NCI-H1930 (cell line): ENCODE data around the gene PDGFD.

Source experiments
- DNase-seq, 2 experiments: peaks; one replicate each; lab custom pipeline; 2025; lab: John Stamatoyannopoulos, UW

Gene PDGFD

GRCh38 chr11:104000798-104001197 lies 163.1 kb downstream of the PDGFD start:
- no peak for DNase-seq

GRCh38 chr11:103998826-103999508 lies 165.0 kb downstream of the PDGFD start:
- no peak for DNase-seq

DNA sequence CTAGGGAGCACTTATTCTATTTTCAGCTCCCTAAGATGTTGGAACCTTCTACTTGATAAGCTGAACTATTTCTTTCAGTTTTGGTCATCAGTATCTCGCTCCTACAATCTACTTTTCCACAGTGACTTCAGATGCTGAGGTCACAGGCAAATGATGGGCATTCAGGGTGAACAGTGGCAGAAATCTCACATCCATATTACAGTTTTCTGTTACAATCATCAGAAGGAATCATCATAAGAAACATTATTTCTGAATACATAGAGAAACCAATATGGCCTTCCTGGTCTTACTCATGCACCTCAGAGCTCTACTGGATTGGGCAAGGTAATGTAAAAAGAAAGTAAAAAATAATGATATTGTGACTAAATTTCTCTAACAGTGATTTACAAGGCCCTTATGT lies 166.9 kb downstream of the PDGFD start:
- DNase-seq = no peak

- no peak for DNase-seq
Observed at GRCh38 chr11:103995896-103996295, 168.1 kb downstream of the PDGFD start.

DNA sequence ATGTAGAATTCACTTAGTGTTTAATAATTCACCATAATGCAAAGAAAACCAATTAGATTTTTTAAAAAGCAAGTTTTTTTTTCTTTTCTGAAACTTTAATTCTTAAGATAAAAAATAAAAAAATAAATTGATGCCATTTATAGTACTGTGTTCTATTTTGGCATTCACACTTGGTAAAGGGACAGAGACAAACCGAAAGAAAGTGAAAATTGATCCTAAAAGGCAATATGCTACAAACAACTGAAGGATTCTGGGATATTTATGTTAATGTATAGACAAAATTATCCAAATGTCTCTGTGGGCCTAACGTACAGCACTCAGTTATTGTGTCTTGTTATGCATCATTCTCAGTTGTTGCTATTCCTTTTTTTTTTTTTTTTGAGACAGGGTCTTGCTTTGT lies 169.4 kb downstream of the PDGFD start:
- DNase-seq = no peak

DNA sequence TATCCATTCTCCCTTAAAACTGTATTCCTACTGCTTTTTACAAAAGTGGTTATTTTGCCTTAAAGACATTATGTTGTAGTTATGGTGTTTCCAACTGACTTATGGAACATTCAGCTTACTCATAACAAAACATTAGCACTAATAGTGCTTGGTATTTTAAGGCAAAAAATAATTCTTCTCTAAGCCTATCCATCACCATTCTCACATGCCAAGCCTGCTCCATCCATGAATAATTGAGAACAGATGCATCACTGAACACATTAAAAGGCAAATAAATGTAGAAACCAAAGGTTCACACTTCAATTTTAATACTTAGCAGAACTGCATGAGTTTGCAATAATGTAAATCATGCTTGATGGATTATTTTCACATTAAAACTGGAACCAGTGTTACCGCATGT lies 169.9 kb downstream of the PDGFD start:
- DNase-seq = no peak

DNA sequence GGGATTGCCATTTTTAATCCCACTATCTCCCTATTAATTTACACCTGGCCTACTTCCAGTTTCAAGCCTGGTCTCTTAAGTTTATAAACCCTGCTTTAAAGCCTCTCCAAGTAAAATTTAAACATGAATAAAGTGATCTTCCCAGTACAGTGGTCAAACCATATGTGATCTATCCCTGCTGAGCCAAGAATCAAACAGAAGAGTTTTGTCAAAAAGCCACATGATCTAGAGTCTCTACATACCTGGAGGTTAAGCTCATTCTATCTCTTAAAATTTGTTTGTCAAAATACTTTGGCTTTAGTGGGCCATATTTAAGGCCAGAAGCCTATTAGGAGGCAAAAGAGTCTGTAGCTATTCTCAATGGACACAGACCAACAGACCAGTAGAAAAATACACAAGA lies 170.4 kb downstream of the PDGFD start:
- no peak for DNase-seq

DNA sequence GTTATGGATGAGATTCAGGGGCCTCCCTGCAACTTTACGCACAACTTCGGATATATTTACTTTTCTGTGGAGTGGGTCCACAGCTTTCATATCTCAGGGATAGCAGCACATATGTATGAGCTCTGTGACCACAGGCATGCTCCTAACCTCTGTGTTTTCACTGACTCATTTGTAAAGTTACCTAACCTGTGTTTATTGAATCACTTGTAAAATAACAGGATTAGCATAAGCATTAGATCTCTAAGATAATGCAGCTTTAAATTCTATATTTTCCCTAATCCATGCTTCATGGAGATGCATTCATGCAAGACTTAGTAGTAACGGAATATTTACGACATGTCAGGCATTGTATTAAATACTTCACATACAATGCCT lies 175.4 kb downstream of the PDGFD start:
- DNase-seq = no peak

GRCh38 chr11:103987629-103988594 lies 176.0 kb downstream of the PDGFD start:
- no peak for DNase-seq

- DNase-seq = no peak
Observed at GRCh38 chr11:103985041-103985440, 178.9 kb downstream of the PDGFD start.

DNA sequence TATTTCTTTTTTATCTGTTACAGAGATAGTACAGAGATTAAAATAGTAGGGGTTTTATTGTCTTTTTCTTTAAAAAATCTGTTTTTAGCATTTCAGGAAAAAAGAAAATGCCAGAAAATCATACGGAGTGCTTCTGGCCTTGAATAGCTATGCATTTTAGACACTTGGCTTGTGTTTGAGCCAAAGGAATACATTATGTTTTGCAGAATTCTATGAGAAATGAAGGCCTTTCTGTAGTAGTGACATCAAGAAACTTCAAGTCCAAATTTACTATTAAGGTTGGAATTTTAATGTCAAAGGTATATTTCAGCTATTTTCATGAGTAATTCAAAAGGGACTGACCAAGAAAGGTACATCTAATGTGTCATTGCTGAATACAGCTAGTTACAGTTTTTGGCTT lies 183.8 kb downstream of the PDGFD start:
- DNase-seq = no peak

DNA sequence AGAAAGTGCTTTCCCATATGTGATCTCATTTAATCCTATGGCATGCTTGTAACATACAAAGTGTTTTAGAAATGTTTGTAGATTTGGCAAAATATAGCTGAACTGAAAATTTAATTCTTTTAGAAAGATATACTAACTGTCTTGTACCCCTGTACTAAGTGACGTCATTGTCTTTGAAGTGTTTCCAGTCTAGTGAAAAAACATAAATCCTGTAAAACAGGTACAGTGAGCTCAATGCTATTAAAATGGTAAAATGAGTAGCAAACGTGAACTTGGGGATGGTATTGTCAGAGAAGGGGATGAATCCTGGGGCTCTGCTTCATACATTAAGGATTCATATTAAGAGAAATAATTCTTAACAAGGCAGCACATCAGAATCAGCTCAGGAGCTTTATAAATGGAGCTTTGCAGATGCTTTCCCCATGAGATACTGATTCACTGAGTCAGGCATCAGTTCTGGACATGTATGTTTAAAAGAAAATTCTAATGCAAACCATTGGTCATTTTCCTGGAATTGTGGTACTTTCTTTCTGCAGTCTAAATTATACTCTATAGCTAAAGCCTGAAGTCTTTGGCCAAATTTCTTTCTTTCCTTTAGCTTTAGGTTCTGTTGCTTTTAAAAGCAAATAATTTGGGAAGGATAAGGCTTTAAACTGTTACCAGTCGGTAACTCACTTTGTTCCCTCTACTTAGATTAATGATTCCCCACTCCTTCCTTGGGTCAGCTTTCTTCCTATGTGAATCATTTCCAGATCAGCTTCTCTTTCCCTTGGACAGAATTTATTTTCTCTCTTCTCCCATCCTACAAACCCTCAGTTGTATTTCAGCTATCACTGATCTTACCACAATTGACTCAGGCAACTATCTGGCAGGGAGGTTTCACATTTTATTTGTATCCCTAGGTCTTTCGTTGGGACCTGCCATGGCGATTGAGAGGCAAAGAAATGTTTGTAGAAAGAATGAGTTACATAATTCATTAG lies 185.0 kb downstream of the PDGFD start:
- DNase-seq = no peak

DNA sequence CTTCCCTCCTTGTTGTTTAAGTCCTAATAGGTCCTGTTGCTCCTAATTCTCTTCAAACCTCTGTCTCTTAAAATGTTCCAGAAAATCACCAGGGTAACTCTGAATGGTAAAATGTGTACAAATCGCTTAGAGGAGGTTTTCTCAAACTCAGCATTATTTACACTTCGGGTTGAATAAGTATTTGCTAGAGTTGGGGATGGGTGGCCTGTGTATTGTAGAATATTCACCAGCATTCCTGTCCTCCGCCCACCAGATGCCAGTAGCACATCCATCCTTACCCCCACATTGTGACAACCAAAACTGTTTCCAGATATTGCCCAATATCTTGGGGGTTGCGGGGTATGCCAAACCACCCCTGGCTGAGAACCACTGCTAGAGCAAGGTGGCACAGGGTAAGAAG lies 191.9 kb downstream of the PDGFD start:
- DNase-seq = no peak

- DNase-seq = no peak
Observed at GRCh38 chr11:103970701-103971249, 193.2 kb downstream of the PDGFD start.

DNA sequence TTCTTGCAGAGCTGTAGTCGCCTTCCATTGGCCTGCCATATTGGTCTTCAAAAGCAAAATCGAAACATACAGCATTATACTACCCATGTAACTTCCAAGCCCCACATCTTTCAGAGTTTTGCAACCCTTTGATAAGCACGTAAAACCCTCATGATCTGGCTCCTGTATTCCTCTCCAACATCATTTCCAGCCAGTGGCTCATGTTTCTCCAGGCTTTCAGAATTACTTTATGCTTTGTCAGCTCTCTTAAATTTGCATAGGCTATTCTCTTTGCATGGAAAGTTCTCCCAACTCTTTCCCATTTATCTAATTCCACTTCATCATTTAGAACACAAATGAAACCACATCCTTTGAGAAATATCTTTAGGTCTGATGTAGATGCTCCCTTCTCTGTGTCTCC lies 195.3 kb downstream of the PDGFD start:
- DNase-seq = no peak

GRCh38 chr11:103967985-103968384 lies 196.0 kb downstream of the PDGFD start:
- no peak for DNase-seq

DNA sequence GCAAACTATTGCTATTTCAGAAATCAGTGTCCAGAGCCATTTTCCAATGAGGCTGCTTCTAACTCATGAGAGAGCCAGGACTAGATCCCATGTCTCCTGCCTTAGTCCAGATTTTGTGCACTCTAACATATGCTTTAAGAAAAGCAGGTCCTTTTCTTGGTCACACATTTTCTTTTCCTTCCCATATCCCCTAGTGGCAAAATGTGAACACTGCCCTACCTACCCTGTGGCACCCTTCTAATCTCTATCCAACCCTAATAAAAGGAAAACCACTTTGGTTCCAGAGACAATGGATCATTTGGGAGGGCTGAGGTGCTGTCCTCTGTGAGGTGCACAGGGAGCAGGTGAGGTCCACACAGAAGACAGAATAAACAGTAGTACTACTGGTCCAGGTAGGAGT lies 199.6 kb downstream of the PDGFD start:
- DNase-seq = no peak

- DNase-seq = no peak
Observed at GRCh38 chr11:103963648-103964047, 200.3 kb downstream of the PDGFD start.

GRCh38 chr11:103961010-103961409 lies 202.9 kb downstream of the PDGFD start:
- DNase-seq = no peak

GRCh38 chr11:103960108-103960507 lies 203.8 kb downstream of the PDGFD start:
- no peak for DNase-seq

DNA sequence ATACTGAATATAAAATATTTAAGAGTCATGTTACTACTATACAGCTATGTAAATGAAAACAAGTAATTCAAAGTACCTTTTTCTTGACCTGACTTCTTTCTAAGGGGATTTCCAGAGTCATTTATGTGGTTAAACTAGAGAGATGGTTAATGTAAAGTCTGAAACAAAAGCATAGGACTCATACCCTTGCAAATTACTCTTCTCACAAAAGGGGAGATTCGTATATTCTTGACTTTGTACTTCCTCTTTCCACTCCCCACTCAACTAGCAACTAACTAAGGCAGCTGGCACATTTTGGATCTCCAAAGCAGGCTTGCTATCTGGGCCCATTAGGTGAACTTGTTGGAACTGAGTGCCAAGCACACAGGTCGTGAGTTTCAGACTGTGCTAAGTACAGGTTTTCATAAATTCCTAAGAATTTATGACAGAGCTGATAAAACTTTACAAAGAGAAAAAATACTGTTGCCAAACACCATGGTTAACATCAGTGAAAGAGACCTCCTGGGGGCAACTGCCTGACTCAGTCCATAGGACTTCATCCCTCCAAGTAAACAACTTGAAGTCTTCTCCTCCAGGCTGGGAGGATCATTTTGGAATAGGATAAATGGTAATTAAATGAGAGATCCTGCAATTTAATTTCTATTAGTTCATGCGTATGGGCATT lies 204.5 kb downstream of the PDGFD start:
- DNase-seq = no peak
